Panc1 (cell line): Measurements from ENCODE around the gene RBP4.

ENCODE experiments used
- POLR2AphosphoS5 ChIP-seq: IDR thresholded peaks from 2 replicates; pipeline ENCODE4 v1.6.1; 2012; ENCODE audit warnings: mild to moderate bottlenecking, low read depth, low read length, moderate library complexity
- TF ChIP-seq, protein P1 (sequence below): fragments of 450-650 bp; IDR thresholded peaks from 2 replicates; pipeline ENCODE4 v1.5.1; 2017; ENCODE audit warnings: mild to moderate bottlenecking
- TF ChIP-seq, protein P2 (sequence below), 2 experiments: IDR thresholded peaks; 2 replicates each; pipeline ENCODE4 v1.6.1; 2011 to 2012; ENCODE audit warnings: low read depth in 2 of 2, control low read depth in 1 of 2, low read length in 1 of 2, mild to moderate bottlenecking in 1 of 2, moderate library complexity in 1 of 2; ENCODE audit not compliant: insufficient read depth in 1 of 2

DNA sequence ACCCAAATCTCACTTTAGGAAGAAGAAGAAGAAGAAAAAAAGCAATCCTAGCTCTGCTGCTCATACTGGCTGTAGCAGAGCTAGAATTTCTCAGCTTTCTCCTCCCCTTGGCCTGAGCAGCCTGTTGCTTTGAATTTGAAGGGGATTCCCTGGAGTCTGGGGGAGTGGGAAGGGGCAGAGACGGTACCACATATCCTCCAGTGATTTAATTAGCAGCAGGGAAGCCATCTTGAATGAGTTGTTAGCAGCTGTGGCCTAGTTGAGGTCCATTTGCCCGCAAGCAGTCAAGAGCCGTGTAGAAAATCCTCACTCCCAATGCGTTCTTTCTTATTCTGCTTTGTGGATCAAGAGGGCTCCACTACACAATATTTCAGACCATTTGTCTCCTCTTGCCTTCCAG lies 27.8 kb upstream of the RBP4 start:
- no peak for TF ChIP-seq POLR2AphosphoS5
- TF ChIP-seq, protein P1, sequence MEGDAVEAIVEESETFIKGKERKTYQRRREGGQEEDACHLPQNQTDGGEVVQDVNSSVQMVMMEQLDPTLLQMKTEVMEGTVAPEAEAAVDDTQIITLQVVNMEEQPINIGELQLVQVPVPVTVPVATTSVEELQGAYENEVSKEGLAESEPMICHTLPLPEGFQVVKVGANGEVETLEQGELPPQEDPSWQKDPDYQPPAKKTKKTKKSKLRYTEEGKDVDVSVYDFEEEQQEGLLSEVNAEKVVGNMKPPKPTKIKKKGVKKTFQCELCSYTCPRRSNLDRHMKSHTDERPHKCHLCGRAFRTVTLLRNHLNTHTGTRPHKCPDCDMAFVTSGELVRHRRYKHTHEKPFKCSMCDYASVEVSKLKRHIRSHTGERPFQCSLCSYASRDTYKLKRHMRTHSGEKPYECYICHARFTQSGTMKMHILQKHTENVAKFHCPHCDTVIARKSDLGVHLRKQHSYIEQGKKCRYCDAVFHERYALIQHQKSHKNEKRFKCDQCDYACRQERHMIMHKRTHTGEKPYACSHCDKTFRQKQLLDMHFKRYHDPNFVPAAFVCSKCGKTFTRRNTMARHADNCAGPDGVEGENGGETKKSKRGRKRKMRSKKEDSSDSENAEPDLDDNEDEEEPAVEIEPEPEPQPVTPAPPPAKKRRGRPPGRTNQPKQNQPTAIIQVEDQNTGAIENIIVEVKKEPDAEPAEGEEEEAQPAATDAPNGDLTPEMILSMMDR: no peak
- TF ChIP-seq, protein P2, sequence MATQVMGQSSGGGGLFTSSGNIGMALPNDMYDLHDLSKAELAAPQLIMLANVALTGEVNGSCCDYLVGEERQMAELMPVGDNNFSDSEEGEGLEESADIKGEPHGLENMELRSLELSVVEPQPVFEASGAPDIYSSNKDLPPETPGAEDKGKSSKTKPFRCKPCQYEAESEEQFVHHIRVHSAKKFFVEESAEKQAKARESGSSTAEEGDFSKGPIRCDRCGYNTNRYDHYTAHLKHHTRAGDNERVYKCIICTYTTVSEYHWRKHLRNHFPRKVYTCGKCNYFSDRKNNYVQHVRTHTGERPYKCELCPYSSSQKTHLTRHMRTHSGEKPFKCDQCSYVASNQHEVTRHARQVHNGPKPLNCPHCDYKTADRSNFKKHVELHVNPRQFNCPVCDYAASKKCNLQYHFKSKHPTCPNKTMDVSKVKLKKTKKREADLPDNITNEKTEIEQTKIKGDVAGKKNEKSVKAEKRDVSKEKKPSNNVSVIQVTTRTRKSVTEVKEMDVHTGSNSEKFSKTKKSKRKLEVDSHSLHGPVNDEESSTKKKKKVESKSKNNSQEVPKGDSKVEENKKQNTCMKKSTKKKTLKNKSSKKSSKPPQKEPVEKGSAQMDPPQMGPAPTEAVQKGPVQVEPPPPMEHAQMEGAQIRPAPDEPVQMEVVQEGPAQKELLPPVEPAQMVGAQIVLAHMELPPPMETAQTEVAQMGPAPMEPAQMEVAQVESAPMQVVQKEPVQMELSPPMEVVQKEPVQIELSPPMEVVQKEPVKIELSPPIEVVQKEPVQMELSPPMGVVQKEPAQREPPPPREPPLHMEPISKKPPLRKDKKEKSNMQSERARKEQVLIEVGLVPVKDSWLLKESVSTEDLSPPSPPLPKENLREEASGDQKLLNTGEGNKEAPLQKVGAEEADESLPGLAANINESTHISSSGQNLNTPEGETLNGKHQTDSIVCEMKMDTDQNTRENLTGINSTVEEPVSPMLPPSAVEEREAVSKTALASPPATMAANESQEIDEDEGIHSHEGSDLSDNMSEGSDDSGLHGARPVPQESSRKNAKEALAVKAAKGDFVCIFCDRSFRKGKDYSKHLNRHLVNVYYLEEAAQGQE (IDR thresholded peaks at IDR 0.05; ENCODE audit: insufficient read depth in 1 of 2, low read depth in 2 of 2, low read length in 1 of 2): no peak
